HG03280 (cell line): ENCODE results near the gene CRYGD.
A peak's percentile ranks its signal among the peaks of the same experiment; 100 is the strongest.

ENCODE experiments used
- ATAC-seq: cut with Tn5 transposase; IDR thresholded peaks from one replicate; pipeline ENCODE4 v1.9.1; 2021; ENCODE audit warnings: mild to moderate bottlenecking, moderate library complexity; ENCODE audit not compliant: unreplicated experiment

Gene CRYGD

GRCh38 chr2:208090420-208090819 is 33.9 kb downstream of the CRYGD start:
- no peak for ATAC-seq

GRCh38 chr2:208086029-208086428 is 38.3 kb downstream of the CRYGD start:
- ATAC-seq: no peak

- no peak for ATAC-seq
Observed at GRCh38 chr2:208083807-208084206, 40.5 kb downstream of the CRYGD start.

GRCh38 chr2:208077276-208077675 is 47.0 kb downstream of the CRYGD start:
- ATAC-seq: no peak

- ATAC-seq: no peak
Observed at GRCh38 chr2:208074610-208075356, 49.5 kb downstream of the CRYGD start.

GRCh38 chr2:208072250-208072892 is 52.0 kb downstream of the CRYGD start:
- peak; percentile 79 for ATAC-seq
